ENCODE results near the gene EPYC.

EPYC gene

GRCh38 chr12:91004872-91005271 is at the start of gene EPYC:
TSS of gene EPYC (minus strand) at chr12:91004972. CDS start at chr12:91002565, 2,407 bp downstream.
- DNase-seq: no peak

- DNase-seq: no peak
Observed at GRCh38 chr12:91053951-91054715, 49.4 kb upstream of the EPYC start.

GRCh38 chr12:91052026-91052425 is 47.3 kb upstream of the EPYC start:
- DNase-seq: no peak

- DNase-seq: no peak
Observed at GRCh38 chr12:91044586-91044985, 39.8 kb upstream of the EPYC start.

GRCh38 chr12:91043408-91043807 is 38.6 kb upstream of the EPYC start:
- no peak for DNase-seq

- DNase-seq: no peak
Observed at GRCh38 chr12:91040096-91040755, 35.5 kb upstream of the EPYC start.

GRCh38 chr12:91037276-91037675 is 32.5 kb upstream of the EPYC start:
- no peak for DNase-seq

GRCh38 chr12:91033251-91033650 is 28.5 kb upstream of the EPYC start:
- DNase-seq: no peak

- DNase-seq: no peak
Observed at GRCh38 chr12:91023326-91024004, 18.7 kb upstream of the EPYC start.

GRCh38 chr12:91021076-91021475 is 16.3 kb upstream of the EPYC start:
- DNase-seq: no peak

- no peak for DNase-seq
Observed at GRCh38 chr12:91019455-91019854, 14.7 kb upstream of the EPYC start.

GRCh38 chr12:91017511-91018263 is 12.9 kb upstream of the EPYC start:
- DNase-seq: no peak

GRCh38 chr12:91017043-91017442 is 12.3 kb upstream of the EPYC start:
- no peak for DNase-seq

GRCh38 chr12:91009319-91009950 is 4.7 kb upstream of the EPYC start:
- DNase-seq: no peak

GRCh38 chr12:91007531-91008290 is 2.9 kb upstream of the EPYC start:
- DNase-seq: no peak

- DNase-seq: no peak
Observed at GRCh38 chr12:91003737-91004136, 1.0 kb downstream of the EPYC start.

GRCh38 chr12:91001306-91001705 is 3.5 kb downstream of the EPYC start:
- no peak for DNase-seq

- no peak for DNase-seq
Observed at GRCh38 chr12:90999966-91000365, 4.8 kb downstream of the EPYC start.

GRCh38 chr12:90999527-90999926 is 5.2 kb downstream of the EPYC start:
- no peak for DNase-seq

GRCh38 chr12:90995010-90995409 is 9.8 kb downstream of the EPYC start:
- DNase-seq: no peak

GRCh38 chr12:90991952-90992465 is 12.8 kb downstream of the EPYC start:
- no peak for DNase-seq

GRCh38 chr12:90990611-90991010 is 14.2 kb downstream of the EPYC start:
- DNase-seq: no peak

Measured in activated T-cell treated with anti-CD3 and anti-CD28 coated beads for 4 hours (primary cell).